Naive B cell (primary cell): ENCODE results near the gene BHLHE41. TPM values are rescaled to one million over a fixed set of nuclear protein-coding genes. Genes with fewer than 3 reads are reported as not detected.

Source experiments
- ATAC-seq, 2 donors: fragments of 150-1000 bp; cut with Tn5 transposase; 2 replicates each; pipeline ENCODE4 v1.10.0; 2021; ENCODE audit warnings: low read depth in 2 of 2, mild to moderate bottlenecking in 2 of 2, moderate library complexity in 2 of 2
- DNase-seq: peaks from one replicate; pipeline ENCODE4 v3.0.0; 2022
- H3K27ac Mint-ChIP-seq, 6 donors: one replicate each; pipeline ENCODE4 v1.8.0; 2020 to 2022; ENCODE audit warnings: mild to moderate bottlenecking in 6 of 6, mixed read lengths in 6 of 6, moderate library complexity in 5 of 6, inconsistent platforms in 2 of 6
- H3K27me3 Mint-ChIP-seq, 3 donors: one replicate each; pipeline ENCODE4 v1.8.0; 2021 to 2022; ENCODE audit warnings: mixed read lengths in 3 of 3, mild to moderate bottlenecking in 1 of 3
- H3K36me3 Mint-ChIP-seq, 2 donors: one replicate each; pipeline ENCODE4 v1.8.0; 2020 to 2022; ENCODE audit warnings: mixed read lengths in 2 of 2, inconsistent platforms in 1 of 2, mild to moderate bottlenecking in 1 of 2
- H3K4me1 Mint-ChIP-seq, 3 donors: one replicate each; pipeline ENCODE4 v1.8.0; 2020 to 2022; ENCODE audit warnings: mixed read lengths in 3 of 3, inconsistent platforms in 1 of 3, mild to moderate bottlenecking in 1 of 3, moderate library complexity in 1 of 3
- H3K4me3 Mint-ChIP-seq, 8 donors: one replicate each; pipeline ENCODE4 v1.8.0; 2020 to 2022; ENCODE audit warnings: mild to moderate bottlenecking in 8 of 8, mixed read lengths in 8 of 8, moderate library complexity in 8 of 8, inconsistent platforms in 2 of 8
- H3K9me3 Mint-ChIP-seq, 7 donors: one replicate each; pipeline ENCODE4 v1.8.0; 2020 to 2022; ENCODE audit warnings: mixed read lengths in 7 of 7, mild to moderate bottlenecking in 5 of 7, inconsistent platforms in 2 of 7, moderate library complexity in 1 of 7
- polyA plus RNA-seq, 6 donors: library from polyadenylated mRNA; unstranded; fragments of 300-500 nt; fragmentation: Illumina TruSeq; gene quantifications; one replicate each; pipeline ENCODE4 v1.2.3, GENCODE V29; 2021; ENCODE audit warnings: low read depth in 6 of 6

The BHLHE41 gene
- polyA plus RNA-seq, 6 donors from 2014 or later: 0.56 to 5.7 (median 2.3) TPM; not detected in 1

DNA sequence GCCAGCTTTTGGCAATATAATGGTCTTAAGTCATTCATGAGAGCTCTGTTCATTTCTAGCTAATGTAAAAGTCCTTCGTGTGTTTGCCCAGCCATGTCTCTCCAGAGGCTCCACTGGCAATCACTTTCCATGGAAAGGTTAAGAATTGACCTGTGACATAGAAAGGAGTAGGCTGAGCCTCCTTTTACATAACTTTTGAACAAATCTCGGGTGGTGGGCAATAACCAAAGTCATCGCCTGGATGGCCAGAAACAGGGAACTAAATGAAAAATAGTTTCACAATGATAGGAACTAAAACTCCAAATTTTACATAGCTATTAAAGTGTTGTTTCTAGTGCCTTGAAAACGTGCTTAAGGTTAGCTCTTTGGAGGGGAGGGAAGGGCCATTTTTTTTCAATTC, 6.5 kb downstream of the BHLHE41 start:
- peaks cover 0 to 15% (median 12%) of the 10 kb centered on the region in 3 donors for H3K27me3 Mint-ChIP-seq
- DNase-seq: peak; percentile 26
- peaks cover 30 to 54% (median 53%) of the 10 kb centered on the region in 3 donors for H3K4me1 Mint-ChIP-seq
- H3K9me3 Mint-ChIP-seq: no peaks in the 10 kb centered on the region
- H3K27ac Mint-ChIP-seq: peak overlapping the region in 3 of 6 donors; percentile 2 to 75 (median 23)
- H3K4me3 Mint-ChIP-seq: peak overlapping the region in 2 of 8 donors; percentile 41 to 47
- no peak for ATAC-seq
- no peaks in the 10 kb centered on the region for H3K36me3 Mint-ChIP-seq

DNA sequence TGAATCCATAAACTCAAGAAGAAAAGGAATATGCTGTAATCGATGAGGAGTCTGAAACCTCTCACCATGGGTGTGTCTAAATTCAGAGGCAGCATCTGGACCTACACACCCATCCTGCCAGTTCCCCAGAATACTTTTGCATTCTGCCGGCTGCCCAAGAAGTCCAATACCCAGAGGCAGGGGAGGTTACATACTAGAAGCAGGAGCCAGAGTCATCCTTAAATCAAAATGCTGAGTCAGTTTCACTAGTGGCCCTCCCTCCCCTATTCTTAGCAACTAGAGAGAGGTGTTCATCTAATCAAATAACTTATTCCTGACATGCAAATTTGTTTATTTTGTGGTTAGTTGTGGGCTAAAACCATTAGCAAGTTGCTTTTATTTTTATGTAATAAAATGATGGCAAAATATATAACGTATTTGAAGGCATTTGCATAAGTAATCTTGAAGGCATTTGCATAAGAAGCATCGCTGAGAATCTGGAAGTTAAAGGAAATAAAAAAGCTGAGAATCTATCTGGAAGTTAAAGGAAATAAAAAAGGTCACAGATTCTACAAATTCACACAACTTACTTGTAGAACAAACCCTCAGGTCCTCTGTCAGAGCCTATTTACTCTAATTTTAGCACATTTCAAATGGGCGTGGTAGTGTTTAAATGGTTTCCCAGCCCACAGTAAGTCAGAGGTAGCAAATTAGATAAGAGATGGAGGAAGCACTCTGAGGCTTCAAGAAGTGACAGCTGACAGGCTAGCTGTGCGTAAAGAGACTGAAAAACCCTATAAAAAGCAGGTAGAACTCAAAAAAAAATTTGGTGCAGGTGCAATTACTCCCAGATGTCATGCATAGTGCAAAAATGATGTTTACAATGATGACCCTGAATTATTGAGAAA, 7.8 kb downstream of the BHLHE41 start:
- peak overlapping the region in 3 of 8 donors; percentile 17 to 39 (median 32) for H3K4me3 Mint-ChIP-seq
- ATAC-seq (no peak), DNase-seq (no peak)
- H3K27ac Mint-ChIP-seq: peak overlapping the region in 3 of 6 donors; percentile 50 to 82 (median 75)
- no peaks in the 10 kb centered on the region for H3K36me3 Mint-ChIP-seq
- peaks cover 24 to 57% (median 54%) of the 10 kb centered on the region in 3 donors for H3K4me1 Mint-ChIP-seq
- H3K9me3 Mint-ChIP-seq: no peaks in the 10 kb centered on the region
- peaks cover 0 to 10% (median 8%) of the 10 kb centered on the region in 3 donors for H3K27me3 Mint-ChIP-seq

DNA sequence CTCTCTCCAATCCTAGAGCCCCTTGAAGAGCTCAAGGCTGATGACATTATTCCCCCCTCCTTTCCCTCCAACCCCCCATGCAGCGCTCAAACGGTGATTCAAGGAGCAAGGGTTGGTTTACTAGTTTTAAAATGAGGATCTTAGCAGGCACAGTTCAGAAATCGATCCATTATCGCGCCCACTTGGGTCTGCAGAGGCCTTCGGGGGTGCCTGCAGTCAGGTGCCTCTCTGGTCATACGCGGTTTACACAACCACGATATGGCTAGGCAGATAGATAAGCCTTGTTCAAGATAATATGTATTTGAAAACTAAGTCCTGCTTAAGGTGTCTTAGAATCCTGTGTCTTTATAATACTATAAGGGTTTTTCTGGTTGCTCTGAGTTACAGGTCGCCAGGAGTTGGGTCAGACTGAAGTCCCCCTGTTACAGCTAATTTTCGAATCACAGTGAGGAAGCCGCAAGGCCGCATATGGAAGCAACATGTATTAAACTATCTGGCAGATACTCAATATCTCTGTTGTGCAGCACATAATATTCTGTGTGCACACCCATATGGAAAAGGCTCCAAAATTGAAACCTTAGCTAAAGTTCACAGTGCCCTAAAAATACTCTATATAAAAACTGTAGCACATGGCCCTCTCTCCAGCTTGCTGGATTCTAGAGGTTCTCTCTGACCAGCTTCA, 10.0 kb downstream of the BHLHE41 start:
- DNase-seq: no peak
- ATAC-seq: no peak
- peak overlapping the region; percentile 72 to 97 (median 94) for H3K27ac Mint-ChIP-seq
- peaks cover 16 to 48% (median 45%) of the 10 kb centered on the region in 3 donors for H3K4me1 Mint-ChIP-seq
- H3K36me3 Mint-ChIP-seq: no peaks in the 10 kb centered on the region
- H3K27me3 Mint-ChIP-seq: peaks cover 0 to 5% (median 5%) of the 10 kb centered on the region in 3 donors
- H3K9me3 Mint-ChIP-seq: no peaks in the 10 kb centered on the region
- peak overlapping the region; percentile 76 to 94 (median 85) for H3K4me3 Mint-ChIP-seq

DNA sequence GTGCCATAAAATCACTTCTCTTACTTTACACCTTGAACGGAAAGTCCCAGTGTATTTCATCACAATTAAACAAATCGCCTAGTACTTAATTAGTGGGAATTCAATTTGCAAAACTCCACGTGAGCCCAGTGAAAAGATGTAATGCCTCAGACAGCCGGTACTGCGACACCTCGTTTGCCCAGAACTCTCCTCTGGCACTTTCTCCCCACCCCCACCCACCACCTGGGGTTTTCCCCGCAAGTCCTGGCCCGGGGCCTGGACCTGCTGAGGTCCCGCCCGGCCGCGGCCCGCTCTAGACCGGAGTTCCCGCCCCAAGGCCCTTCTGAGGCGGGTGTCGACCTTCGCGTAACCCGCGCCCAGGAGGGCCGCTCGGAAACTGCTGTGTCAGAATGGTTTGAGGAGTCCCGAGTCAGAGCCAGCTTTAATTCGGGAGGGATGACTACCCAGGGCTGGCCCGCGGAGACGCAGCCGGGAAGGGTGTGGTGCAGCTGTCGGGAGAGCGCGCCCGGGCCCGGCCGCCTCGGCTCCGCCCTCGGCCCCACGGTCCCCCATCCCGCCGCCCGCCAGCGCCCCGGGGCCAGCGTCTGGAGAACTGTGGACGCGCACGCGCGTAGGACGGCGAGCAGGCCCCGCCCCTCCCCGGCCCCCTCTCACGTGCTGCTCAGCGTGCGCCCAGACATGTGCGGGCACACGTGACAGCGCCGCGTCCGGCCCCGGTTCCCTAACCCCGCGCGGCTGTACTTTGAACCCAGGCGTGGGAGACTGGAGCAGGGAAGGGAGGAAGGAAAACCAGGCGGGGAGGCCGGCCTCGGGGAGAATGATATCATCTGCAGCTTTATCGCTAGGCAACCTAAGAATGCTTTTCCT, 10.8 kb downstream of the BHLHE41 start:
- DNase-seq (peak; percentile 72), ATAC-seq (peak; percentile 78 to 79)
- Mint-ChIP-seq H3K4me1 (peaks cover 12 to 40% (median 39%) of the 10 kb centered on the region in 3 donors), H3K4me3 (peak overlapping the region; percentile 79 to 94 (median 88)), H3K36me3 (no peaks in the 10 kb centered on the region), H3K27ac (peak overlapping the region; percentile 72 to 98 (median 95)), H3K9me3 (no peaks in the 10 kb centered on the region), H3K27me3 (no peaks in the 10 kb centered on the region)

DNA sequence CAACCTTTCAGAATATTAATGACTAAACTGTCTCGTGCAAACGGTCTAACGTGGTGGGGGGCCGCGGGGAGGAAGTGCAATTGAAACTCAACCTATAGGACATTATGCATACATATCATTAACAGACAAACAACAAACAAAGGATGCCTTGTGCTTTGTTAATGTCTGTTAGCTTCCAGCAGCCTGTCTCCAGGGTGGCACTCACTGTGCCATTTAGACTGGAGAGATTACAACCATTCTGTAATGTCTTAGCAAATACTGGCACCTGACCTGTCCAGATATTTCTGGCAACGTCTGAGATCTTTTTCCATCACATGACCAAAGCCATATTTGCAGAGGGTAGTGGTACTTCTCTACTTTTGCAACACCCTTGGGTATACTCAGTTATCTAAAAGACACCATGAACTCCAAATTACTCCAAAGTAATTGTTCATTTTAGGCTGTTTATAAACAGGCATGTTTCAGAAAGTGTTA, 11.6 kb downstream of the BHLHE41 start:
- peaks cover 8 to 35% (median 35%) of the 10 kb centered on the region in 3 donors for H3K4me1 Mint-ChIP-seq
- peak overlapping the region in 2 of 6 donors; percentile 92 to 93 for H3K27ac Mint-ChIP-seq
- DNase-seq (no peak), ATAC-seq (no peak)
- no peaks in the 10 kb centered on the region for H3K9me3 Mint-ChIP-seq
- peak overlapping the region in 7 of 8 donors; percentile 12 to 87 (median 79) for H3K4me3 Mint-ChIP-seq
- no peaks in the 10 kb centered on the region for H3K36me3 Mint-ChIP-seq
- no peaks in the 10 kb centered on the region for H3K27me3 Mint-ChIP-seq

DNA sequence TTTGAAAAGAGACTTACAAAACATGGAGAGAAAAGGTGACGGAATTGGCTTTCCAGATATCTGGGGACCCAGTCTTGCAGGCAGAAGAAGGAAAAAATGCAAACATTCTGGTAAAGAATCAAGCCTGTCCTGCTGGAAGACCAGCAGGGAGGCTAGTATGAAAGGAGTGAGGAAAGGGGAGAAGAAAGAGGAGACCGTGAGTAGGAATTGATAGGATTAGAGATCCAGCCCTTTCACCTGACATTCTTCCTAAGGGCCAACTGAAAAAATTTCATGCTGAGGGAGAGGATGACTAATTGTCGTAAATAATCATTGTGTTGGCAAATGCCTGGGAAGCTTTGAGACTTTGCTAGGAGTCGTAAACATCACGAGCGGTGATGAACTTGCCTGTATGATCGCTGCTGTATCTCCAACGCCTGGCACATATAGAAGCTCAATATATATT, 12.1 kb downstream of the BHLHE41 start:
- Mint-ChIP-seq H3K27me3 (no peaks in the 10 kb centered on the region), H3K36me3 (no peaks in the 10 kb centered on the region), H3K9me3 (no peaks in the 10 kb centered on the region), H3K4me1 (peaks cover 7 to 34% (median 31%) of the 10 kb centered on the region in 3 donors), H3K4me3 (peak overlapping the region in 6 of 8 donors; percentile 33 to 83 (median 50)), H3K27ac (peak overlapping the region in 2 of 6 donors; percentile 31 to 66)
- DNase-seq (no peak), ATAC-seq (no peak)

DNA sequence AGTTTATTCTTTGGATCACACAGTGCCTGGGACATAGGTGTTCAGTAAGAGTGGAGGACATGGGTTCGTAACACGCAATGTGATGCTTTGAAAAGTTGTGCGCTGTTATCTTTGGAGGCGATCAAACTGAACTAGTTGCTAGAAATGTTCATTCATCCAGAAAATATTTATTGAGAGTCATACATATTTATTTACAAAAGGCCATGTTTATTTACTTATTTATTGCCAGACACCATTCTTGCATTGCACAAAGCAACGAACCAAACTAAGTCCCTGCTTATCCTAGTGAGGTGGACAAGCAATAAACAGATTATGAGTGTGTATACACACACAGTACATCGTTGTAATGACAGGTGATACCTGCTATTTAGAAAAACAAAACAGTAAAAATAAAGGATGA, 12.6 kb downstream of the BHLHE41 start:
- Mint-ChIP-seq H3K4me1 (peaks cover 7 to 32% (median 28%) of the 10 kb centered on the region in 3 donors), H3K27ac (peak overlapping the region in 1 of 6 donors; percentile 31), H3K4me3 (peak overlapping the region in 4 of 8 donors; percentile 7 to 83 (median 44)), H3K27me3 (no peaks in the 10 kb centered on the region), H3K36me3 (no peaks in the 10 kb centered on the region), H3K9me3 (no peaks in the 10 kb centered on the region)
- no peak for DNase-seq
- no peak for ATAC-seq

DNA sequence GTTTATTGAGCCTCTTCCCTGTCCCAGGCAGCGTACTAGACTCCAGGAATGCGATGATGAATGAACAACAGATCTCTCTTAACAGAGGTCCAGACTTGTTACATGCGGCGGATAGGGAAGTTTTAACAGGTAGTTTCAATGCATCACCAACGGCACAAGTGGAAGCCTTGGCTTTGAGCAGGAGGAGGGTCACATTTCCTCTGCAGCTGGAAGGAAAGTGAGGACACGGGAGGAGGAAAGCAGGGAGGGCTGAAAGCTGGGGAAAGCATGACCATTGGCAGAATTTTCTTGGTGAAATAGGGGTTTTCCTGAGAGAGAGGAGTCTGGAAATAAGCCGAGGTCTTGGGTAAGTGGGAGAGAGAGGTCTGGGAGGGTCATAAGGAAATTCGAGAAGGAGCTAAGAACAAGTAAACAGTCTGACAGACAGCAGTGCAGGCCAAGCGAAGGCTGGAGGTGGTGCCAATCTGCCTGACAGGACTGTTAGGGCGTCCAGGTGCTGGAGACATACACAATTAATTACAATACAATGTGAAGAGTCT, 15.4 kb downstream of the BHLHE41 start:
- Mint-ChIP-seq H3K36me3 (no peaks in the 10 kb centered on the region), H3K27ac (no peak overlapping the region), H3K27me3 (no peaks in the 10 kb centered on the region), H3K4me1 (peaks cover 4 to 19% (median 15%) of the 10 kb centered on the region in 3 donors), H3K4me3 (no peak overlapping the region), H3K9me3 (no peaks in the 10 kb centered on the region)
- DNase-seq: no peak
- no peak for ATAC-seq

DNA sequence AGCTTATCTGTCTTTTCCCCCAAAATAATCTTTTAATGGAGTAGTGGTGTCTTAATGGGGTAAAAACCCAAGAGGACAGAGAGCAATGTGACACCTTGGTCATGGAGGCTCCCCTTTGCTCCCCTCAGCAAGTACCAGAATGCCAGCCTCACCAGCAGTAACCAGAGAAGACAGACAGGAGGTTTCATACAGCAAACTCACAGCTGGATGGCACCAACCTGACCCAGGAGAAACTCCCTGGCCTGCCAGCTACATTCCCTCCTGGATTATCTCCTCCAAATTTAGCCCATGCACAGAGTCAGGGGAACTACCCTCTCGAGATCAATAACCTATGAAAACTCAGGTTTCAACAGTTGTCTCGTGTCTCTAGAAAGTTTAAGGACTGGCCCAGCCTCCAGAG, 15.9 kb downstream of the BHLHE41 start:
- DNase-seq (no peak), ATAC-seq (no peak)
- H3K36me3 Mint-ChIP-seq: no peaks in the 10 kb centered on the region
- H3K27ac Mint-ChIP-seq: no peak overlapping the region
- no peaks in the 10 kb centered on the region for H3K9me3 Mint-ChIP-seq
- H3K4me3 Mint-ChIP-seq: no peak overlapping the region
- no peaks in the 10 kb centered on the region for H3K27me3 Mint-ChIP-seq
- H3K4me1 Mint-ChIP-seq: peaks cover 4 to 14% (median 14%) of the 10 kb centered on the region in 3 donors

DNA sequence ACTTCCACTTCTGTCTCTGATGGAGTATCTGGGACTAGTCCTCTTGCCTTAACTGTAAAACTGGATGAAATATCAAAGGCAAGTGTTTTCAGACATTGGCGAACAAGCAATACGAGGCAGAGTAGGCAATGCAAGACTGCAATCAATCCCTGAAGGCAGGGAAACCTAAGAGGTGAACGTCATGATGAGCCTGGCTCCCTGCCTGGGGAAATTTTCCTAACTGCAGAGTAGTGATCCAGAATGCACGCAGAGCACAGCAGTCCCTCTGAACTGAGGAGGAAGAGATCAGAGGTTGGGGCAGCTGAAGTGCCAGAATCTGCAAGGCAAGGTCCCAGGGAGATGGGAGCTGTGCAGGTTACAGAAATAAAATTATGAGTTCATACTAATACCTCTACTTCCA, 18.5 kb downstream of the BHLHE41 start:
- Mint-ChIP-seq H3K9me3 (no peaks in the 10 kb centered on the region), H3K4me1 (no peaks in the 10 kb centered on the region), H3K36me3 (no peaks in the 10 kb centered on the region), H3K27ac (no peak overlapping the region), H3K27me3 (no peaks in the 10 kb centered on the region), H3K4me3 (no peak overlapping the region)
- DNase-seq (no peak), ATAC-seq (no peak)

DNA sequence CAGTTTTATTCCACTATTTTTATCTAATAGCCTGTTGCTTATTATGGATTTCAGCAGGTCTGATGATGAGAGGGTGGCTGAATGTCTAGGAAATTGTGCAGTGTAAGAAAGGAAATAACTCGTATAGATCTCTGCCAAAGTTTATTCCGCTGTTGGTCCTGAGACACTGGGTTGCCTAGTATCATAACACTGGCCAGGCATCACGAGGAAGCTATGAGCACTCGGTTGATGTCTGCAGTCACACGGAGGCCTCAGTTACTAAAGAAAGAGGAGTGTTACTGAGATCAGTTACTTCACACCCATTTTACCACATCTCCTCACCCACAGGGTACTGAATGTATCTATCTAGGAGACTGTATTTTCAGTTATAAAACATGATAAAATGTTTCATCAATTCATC, 21.9 kb downstream of the BHLHE41 start:
- Mint-ChIP-seq H3K27me3 (peaks cover 0 to 5% (median 0%) of the 10 kb centered on the region in 3 donors), H3K36me3 (no peaks in the 10 kb centered on the region), H3K4me1 (no peaks in the 10 kb centered on the region), H3K27ac (no peak overlapping the region), H3K4me3 (no peak overlapping the region), H3K9me3 (no peaks in the 10 kb centered on the region)
- no peak for DNase-seq
- ATAC-seq: no peak

DNA sequence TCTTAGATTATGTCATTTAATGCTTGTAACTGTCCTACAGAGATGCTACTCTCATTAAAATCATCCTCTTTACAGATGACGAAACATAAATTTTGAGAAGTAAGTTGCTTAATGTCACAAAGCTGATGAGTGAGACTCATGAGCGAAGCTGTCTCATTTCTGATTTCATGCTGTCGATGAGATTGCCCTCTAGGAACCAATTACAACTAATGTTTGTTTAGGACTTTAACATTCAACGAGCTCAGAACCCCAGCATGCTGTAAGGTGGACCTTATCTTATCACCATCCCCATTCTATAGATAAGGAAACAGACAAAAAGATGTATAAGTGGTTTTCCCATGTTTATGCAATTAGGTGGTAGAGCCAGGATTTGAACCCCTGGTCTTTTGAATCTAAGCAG, 23.1 kb downstream of the BHLHE41 start:
- H3K27ac Mint-ChIP-seq: no peak overlapping the region
- no peaks in the 10 kb centered on the region for H3K36me3 Mint-ChIP-seq
- H3K4me1 Mint-ChIP-seq: no peaks in the 10 kb centered on the region
- ATAC-seq (no peak), DNase-seq (no peak)
- no peak overlapping the region for H3K4me3 Mint-ChIP-seq
- H3K27me3 Mint-ChIP-seq: peaks cover 0 to 12% (median 0%) of the 10 kb centered on the region in 3 donors
- no peaks in the 10 kb centered on the region for H3K9me3 Mint-ChIP-seq
